Pancreas (tissue), 10 donors: Measurements from ENCODE around the gene FAM53A. TPM values are rescaled to one million over a fixed set of nuclear protein-coding genes. Genes with fewer than 3 reads are reported as not detected.

Source experiments
- ATAC-seq, 4 donors: fragments of 200-7000 bp; cut with Tn5 transposase; one replicate each; pipeline versions ENCODE4 v1.8.0 to v1.9.1; 2020; ENCODE audit warnings: mild to moderate bottlenecking in 4 of 4, moderate library complexity in 4 of 4
- DNase-seq, 6 donors: peaks; one replicate each; pipeline ENCODE4 v3.0.0-alpha.2; 2020
- FAIRE-seq: peaks from 2 replicates; lab custom pipeline; 2012; peaks lifted over from hg19 to GRCh38; lab: Jason Lieb, UNC
- H3K27ac ChIP-seq, 4 donors: fragments of 200-600 bp; sonication (generic); 1 replicate in 3 of 4; 2 replicates in 1 of 4; pipeline versions ENCODE4 v1.5.0 to v1.8.0; 2020
- H3K27me3 ChIP-seq, 4 donors: fragments of 200-600 bp; one replicate each; pipeline ENCODE4 v1.8.0; 2021
- H3K36me3 ChIP-seq, 3 donors: fragments of 200-600 bp; sonication (generic) in 1 of 3; one replicate each; pipeline versions ENCODE4 v1.5.0 to v1.8.0; 2020 to 2021
- H3K4me1 ChIP-seq, 3 donors: fragments of 200-600 bp; one replicate each; pipeline ENCODE4 v1.8.0; 2021
- H3K4me3 ChIP-seq, 4 donors: fragments of 200-600 bp; sonication (generic) in 2 of 4; one replicate each; pipeline versions ENCODE4 v1.5.0 to v1.8.0; 2020 to 2021
- H3K9me3 ChIP-seq, 4 donors: fragments of 200-600 bp; one replicate each; pipeline ENCODE4 v1.8.0; 2021
- WGBS, 2 donors: extraction: QIAGEN DNeasy Blood & Tissue Kit; methylation state at CpG; one replicate each; pipeline ENCODE4 v1.1.7; 2013; 5-methylcytosine and 5-hydroxymethylcytosine counted together
- intact Hi-C, 3 donors: fragments of 100-400 bp; cut with DNase I; formaldehyde crosslinking; loops; one replicate each; pipeline versions ENCODE4 v1.11.1 to v1.14.2; 2022
- polyA plus RNA-seq, 2 donors: library from polyadenylated mRNA; stranded (reverse); fragments of 200-250 nt; gene quantifications; one replicate each; pipeline ENCODE4 v1.2.3, GENCODE V29; 2013
- total RNA-seq, 6 donors: library from RNA; stranded (reverse); fragmentation: NEBNext Ultra II Directional in 4 of 6; extraction: Animal tissue kit (Norgen Biotek cat#: 25700) in 4 of 6; gene quantifications; one replicate each; pipeline versions ENCODE4 v1.2.1 to v1.2.4, GENCODE V29; 2021 to 2023
- TF ChIP-seq, protein P1 (sequence below), 4 donors: fragments of 200-600 bp; sonication (generic) in 3 of 4; IDR thresholded peaks; one replicate each; pipeline versions ENCODE4 v1.5.0 to v1.8.0; 2021; ENCODE audit warnings: antibody characterized with exemption in 4 of 4
- donor health status: healthy with polysubstance abuse.
- donor health status: DM: no; HTN: no; CAD: no; lungs with moderate emphysema.
- donor health status: DM: no; HTN: no; CAD: no.
- donor health status: control.
- donor health status: control.
- donor health status: Bipolar disorder and iron deficiency.
- donor health status: DM: yes; HTN: yes; CAD: no.
- donor health status: DM: no; HTN: no; CAD: no.
- donor health status: DM: no; HTN: no; CAD: no.
- donor health status: DM: yes; HTN: yes; CAD: no.

Gene FAM53A
- total and polyA plus RNA-seq, 8 donors: 0.60 to 2.7 (median 1.3) TPM

- Histone ChIP-seq H3K4me1 (peaks cover 0 to 29% (median 28%) of the 10 kb centered on the region in 3 donors), H3K27me3 (no peaks in the 10 kb centered on the region), H3K36me3 (peaks cover 0 to 7% (median 0%) of the 10 kb centered on the region in 3 donors), H3K4me3 (peak overlapping the region; percentile 24 to 71 (median 50)), H3K9me3 (no peaks in the 10 kb centered on the region), H3K27ac (peak overlapping the region; percentile 77 to 90 (median 81))
- peak in 5 of 6 donors; percentile 55 to 89 (median 76) for DNase-seq
- TF ChIP-seq, protein P1, sequence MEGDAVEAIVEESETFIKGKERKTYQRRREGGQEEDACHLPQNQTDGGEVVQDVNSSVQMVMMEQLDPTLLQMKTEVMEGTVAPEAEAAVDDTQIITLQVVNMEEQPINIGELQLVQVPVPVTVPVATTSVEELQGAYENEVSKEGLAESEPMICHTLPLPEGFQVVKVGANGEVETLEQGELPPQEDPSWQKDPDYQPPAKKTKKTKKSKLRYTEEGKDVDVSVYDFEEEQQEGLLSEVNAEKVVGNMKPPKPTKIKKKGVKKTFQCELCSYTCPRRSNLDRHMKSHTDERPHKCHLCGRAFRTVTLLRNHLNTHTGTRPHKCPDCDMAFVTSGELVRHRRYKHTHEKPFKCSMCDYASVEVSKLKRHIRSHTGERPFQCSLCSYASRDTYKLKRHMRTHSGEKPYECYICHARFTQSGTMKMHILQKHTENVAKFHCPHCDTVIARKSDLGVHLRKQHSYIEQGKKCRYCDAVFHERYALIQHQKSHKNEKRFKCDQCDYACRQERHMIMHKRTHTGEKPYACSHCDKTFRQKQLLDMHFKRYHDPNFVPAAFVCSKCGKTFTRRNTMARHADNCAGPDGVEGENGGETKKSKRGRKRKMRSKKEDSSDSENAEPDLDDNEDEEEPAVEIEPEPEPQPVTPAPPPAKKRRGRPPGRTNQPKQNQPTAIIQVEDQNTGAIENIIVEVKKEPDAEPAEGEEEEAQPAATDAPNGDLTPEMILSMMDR (IDR thresholded peaks at IDR 0.05): no peak
- intact Hi-C loops: no loop called here
- WGBS, 2 donors: 1% methylated on average over 52 to 79 of the region's 79 CpGs
- peak; percentile 13 to 41 (median 34) for ATAC-seq
- FAIRE-seq: no peak
These were observed 36.3 kb upstream of the FAM53A start for GRCh38 chr4:1720163-1720983.

DNA sequence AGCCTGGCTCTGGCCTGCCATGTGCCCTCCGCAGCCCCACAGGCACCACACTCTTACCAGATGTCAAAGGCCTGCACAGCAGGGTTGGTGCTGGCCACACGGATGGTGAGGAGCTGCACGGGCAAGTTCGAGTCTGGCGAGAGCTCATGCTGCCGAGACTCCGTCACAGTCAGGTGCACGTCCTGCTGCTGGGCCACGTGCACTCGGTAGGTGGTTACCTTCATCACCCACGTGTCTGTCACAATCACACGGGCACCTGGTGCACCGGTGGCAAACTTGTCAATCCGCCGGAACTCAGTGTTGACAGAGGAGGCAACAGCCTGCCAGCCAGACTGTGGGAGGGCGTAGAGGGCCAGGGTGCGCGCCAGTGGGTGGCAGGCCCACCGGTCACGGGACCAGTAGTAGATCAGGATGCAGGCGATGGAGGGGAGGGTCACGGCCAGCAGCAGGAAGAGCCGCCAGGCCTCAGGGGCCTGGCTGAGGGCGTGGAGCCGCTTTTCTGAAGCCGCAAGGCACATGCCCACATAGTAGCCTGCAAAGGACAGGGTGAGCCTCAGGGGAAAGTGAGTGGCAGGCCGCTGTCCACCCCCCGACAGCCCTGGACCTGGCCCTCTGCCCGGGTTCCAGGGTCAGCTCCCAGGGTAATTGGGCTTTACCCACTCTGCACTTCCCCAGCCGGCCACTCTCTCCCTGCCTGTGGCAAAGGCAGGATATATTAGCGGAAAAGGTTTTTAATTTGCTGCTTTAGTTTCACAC, 34.2 kb upstream of the FAM53A start:
- ATAC-seq (peak; percentile 22 to 36 (median 26)), FAIRE-seq (no peak), DNase-seq (peak; percentile 63 to 87 (median 86))
- Histone ChIP-seq H3K4me1 (peaks cover 0 to 39% (median 35%) of the 10 kb centered on the region in 3 donors), H3K36me3 (peaks cover 0 to 7% (median 0%) of the 10 kb centered on the region in 3 donors), H3K4me3 (no peak overlapping the region), H3K27ac (peak overlapping the region; percentile 17 to 75 (median 52)), H3K9me3 (no peaks in the 10 kb centered on the region), H3K27me3 (no peaks in the 10 kb centered on the region)
- intact Hi-C loops: no loop called here
- 39 to 42% methylated on average over 31 of the region's 31 CpGs for WGBS, 2 donors
- TF ChIP-seq, protein P1 (IDR thresholded peaks at IDR 0.05): no peak

- no peak overlapping the region for H3K4me3 ChIP-seq
- FAIRE-seq: no peak
- intact Hi-C loops: no loop called here
These were observed 33.3 kb upstream of the FAM53A start for GRCh38 chr4:1717129-1718094.

More at GRCh38 chr4:1717129-1718094, 33.3 kb upstream of the FAM53A start:
- ATAC-seq (no peak), DNase-seq (peak in 2 of 6 donors; percentile 54 to 80)
- TF ChIP-seq, protein P1 (IDR thresholded peaks at IDR 0.05): no peak
- Histone ChIP-seq H3K9me3 (no peaks in the 10 kb centered on the region), H3K4me1 (peaks cover 0 to 40% (median 35%) of the 10 kb centered on the region in 3 donors), H3K27me3 (no peaks in the 10 kb centered on the region), H3K36me3 (peaks cover 0 to 7% (median 0%) of the 10 kb centered on the region in 3 donors), H3K27ac (peak overlapping the region; percentile 17 to 75 (median 52))
- 89 to 93% methylated on average over 29 to 32 of the region's 32 CpGs for WGBS, 2 donors
